Fibroblast of gingiva (primary cell): Measurements from ENCODE around the gene ZNF574.

ENCODE experiments used
- DNase-seq: peaks from one replicate; pipeline ENCODE4 v3.0.0-alpha.2; 2011; ENCODE audit warnings: low read depth

ZNF574 gene

GRCh38 chr19:42126574-42126973 is 50.6 kb downstream of the ZNF574 start:
- no peak for DNase-seq

- peak; percentile 46 for DNase-seq
These were observed 53.7 kb downstream of the ZNF574 start for GRCh38 chr19:42129399-42130253.

- no peak for DNase-seq
These were observed 54.2 kb downstream of the ZNF574 start for GRCh38 chr19:42130254-42130573.
